Subcutaneous adipose tissue (tissue), 4 donors: ENCODE results near the gene NTRK2. TPM values are rescaled to one million over a fixed set of nuclear protein-coding genes. Genes with fewer than 3 reads are reported as not detected.

Experiments used
- total RNA-seq, 4 donors: library from RNA; depleted of rRNA; stranded (reverse); fragments of >200 nt; gene quantifications; one replicate each; pipeline ENCODE4 v1.1.0, GENCODE V29; 2016
- TF ChIP-seq, protein P1 (sequence below): fragments of 450-650 bp; IDR thresholded peaks from one replicate; pipeline ENCODE4 v1.5.1; 2016; ENCODE audit warnings: low read depth, mild to moderate bottlenecking, control low read depth, antibody characterized with exemption, moderate library complexity

Gene NTRK2
- total RNA-seq, 4 donors from 2014 or later: 51.5 to 105 (median 66.8) TPM

DNA sequence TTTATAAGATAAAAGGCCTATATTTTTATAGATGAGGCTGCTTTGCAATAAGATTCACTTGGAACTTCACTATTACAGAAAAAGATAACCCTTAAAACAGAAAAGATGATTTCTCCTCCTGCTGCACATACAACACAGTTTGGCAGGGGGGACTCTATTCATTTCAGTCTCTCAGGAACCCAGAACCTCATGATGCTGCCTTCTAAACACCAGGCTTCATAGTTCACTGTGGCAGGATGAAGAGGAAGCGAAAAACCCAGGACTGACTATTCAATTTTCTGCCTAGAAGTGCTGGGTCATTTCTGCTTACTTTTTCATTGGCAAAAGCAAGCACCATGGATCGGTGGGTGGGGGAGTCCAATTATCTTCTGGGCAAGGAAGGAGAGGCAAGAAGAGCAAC lies 179.5 kb downstream of the NTRK2 start:
- TF ChIP-seq, protein P1, sequence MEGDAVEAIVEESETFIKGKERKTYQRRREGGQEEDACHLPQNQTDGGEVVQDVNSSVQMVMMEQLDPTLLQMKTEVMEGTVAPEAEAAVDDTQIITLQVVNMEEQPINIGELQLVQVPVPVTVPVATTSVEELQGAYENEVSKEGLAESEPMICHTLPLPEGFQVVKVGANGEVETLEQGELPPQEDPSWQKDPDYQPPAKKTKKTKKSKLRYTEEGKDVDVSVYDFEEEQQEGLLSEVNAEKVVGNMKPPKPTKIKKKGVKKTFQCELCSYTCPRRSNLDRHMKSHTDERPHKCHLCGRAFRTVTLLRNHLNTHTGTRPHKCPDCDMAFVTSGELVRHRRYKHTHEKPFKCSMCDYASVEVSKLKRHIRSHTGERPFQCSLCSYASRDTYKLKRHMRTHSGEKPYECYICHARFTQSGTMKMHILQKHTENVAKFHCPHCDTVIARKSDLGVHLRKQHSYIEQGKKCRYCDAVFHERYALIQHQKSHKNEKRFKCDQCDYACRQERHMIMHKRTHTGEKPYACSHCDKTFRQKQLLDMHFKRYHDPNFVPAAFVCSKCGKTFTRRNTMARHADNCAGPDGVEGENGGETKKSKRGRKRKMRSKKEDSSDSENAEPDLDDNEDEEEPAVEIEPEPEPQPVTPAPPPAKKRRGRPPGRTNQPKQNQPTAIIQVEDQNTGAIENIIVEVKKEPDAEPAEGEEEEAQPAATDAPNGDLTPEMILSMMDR: no peak

DNA sequence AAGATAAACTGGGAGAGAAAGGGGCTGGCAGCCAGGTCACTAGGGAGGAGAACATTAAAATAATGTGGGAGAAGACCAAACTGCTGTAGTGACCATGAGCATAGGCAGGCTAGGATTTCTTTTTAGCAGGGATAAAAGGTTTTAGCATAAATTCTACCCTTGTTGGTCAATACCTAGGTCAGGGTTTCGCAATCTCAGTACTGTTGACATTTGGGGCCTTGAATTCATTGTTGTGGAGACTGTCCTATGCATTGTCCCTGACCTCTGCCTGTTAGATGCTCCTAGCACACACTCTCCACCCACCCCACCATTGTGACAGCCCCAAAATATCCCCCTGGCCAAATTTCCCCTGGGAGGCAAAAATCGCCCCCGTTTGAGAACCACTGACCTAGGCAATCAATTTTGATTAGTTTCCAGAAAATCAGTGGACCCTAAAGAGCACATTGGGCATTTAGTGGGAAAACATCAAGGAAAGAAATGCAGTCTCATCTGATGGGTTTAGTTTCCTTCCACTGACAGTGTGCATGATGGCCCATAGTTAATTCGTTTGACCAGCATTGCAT lies 181.4 kb downstream of the NTRK2 start:
- TF ChIP-seq, protein P1: no peak

DNA sequence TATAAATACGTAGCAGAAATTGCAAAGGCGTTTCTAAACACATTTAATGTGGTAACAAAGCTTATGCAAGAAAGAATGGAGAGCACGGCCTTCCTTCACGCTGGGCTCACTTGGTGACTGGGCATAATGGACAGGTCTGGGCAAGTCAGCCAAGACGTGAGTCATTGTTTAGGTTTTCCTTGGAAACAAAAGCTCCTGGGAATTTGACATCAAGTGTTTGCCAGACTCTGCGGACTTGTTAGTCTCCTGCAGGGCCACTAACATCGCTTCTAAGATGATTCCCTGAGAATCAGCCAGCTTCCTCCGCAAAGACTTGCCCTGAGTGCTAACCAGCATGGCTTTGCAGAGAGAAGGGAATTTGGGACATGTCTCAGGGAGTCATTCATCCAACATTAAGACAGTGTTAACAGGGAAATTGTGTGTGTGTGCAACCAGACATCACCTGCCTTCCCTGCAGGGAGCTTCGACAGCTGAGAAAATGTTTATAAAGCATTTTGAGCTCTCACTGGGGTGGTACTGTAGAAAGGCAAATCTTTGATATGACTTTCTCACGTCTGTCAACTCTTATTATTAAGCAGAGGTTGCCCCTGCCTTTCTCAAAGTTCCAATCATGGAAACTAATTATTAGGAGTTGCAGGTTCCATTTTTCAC lies 182.5 kb downstream of the NTRK2 start:
- TF ChIP-seq, protein P1: no peak

DNA sequence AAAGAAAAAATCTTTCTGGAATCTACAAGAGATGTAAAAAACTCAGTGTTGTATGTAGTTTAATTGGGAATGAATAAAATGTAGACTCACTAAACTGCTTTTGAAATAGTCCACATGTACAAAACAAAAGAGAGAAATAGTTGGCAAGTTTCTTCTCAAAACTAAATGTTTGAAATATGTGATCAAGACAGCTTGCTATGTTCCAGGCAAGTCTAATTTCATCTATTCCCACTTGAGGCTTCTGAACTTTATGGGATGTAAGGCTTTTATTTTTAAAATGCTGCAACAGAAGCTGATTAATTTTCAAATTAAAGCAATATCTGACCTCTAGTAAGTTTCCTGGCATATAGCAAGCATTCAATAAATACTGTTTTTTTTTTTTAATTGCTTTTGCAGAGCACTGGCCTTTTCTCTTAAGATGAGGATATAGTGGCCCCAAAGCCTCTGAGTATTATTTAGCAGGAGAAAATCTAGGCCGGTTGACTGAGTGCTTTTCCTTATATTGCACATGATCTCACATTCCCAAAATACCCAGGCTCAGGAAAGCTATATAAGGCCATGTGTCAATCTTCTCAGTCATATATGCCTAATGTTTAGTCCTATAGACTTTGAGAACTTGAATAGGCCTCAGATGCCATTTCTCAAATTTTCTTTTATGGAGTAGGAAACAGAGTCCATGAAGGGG lies 183.2 kb downstream of the NTRK2 start:
- TF ChIP-seq, protein P1: no peak

DNA sequence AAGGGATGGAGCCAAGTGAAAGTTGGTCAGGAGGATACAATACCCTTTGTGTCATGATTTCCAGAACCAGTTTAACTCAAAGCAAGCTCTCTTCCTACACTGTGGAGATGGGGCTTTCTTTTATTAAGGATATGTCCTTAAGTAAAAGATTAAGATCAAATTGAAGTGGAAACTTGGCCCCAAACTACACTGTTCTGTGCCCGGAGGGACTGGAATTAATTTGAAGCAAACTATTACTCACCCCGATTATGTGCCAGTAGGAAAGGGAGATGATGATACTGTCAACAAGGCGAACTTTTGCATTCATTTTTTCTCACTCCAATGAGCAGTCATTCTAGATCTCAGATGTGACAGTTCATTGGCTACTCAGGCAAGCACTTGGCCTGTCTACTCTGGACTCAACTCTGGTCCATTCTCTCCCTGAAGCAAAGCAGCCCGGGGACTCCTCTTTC lies 186.7 kb downstream of the NTRK2 start:
- TF ChIP-seq, protein P1: no peak

DNA sequence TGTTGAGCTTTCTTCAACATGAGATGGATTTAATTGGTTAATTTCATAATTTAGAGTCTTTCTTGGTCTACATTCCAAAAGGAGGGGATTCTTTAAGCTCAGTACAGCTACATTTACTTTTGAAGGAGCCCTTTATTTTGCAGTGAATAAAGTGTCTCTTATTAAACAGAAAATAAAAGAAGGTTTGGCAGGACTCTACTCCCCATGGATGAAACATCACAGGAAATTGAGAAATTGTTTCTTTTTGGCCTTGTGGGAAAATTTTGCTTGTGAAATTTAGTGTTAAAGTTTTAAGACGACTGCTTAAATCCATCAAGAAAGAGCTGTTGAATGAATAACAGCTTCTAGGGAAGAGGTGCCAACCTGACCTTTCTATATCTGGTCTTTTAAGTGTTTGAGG lies 187.7 kb downstream of the NTRK2 start:
- TF ChIP-seq, protein P1: no peak

DNA sequence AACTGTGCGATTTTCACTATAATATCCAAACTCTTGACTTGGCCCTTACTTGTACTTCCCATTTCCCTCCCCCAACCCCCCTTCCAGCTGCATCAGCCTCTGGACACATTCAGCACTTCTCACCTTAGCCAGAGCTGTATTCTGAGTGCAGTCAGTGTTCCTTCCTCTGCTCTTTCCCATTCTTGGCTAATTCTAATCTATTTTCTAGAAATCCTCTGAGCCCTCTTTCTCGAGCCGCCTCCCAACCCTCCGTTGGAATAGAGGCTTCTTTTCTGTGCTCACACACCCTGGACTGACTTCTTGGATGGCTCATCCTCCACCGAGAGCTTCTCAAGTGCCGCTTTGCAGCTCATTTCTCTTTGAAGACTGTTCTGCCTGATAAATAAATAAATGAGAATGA lies 188.8 kb downstream of the NTRK2 start:
- TF ChIP-seq, protein P1: no peak
